ENCODE data around the gene ZBTB4. TPM values are rescaled to one million over a fixed set of nuclear protein-coding genes. Genes with fewer than 3 reads are reported as not detected.

The ZBTB4 gene
- polyA plus RNA-seq, 6 donors from 2014 or later, result 5.3 to 19.2 (median 10.5) TPM

GRCh38 chr17:7427549-7427948, 51.9 kb downstream of the ZBTB4 start:
- no peak overlapping the region for H3K4me3 Mint-ChIP-seq
- ATAC-seq (ENCODE audit: low read depth in 2 of 2) (no peak), DNase-seq (no peak)
- H3K9me3 Mint-ChIP-seq, result no peaks in the 10 kb centered on the region
- H3K4me1 Mint-ChIP-seq, result no peaks in the 10 kb centered on the region
- no peak overlapping the region for H3K27ac Mint-ChIP-seq
- H3K36me3 Mint-ChIP-seq, result no peaks in the 10 kb centered on the region
- H3K27me3 Mint-ChIP-seq, result peaks cover 0 to 13% (median 8%) of the 10 kb centered on the region in 3 donors

- Mint-ChIP-seq H3K9me3 (no peaks in the 10 kb centered on the region), H3K27ac (no peak overlapping the region), H3K4me1 (no peaks in the 10 kb centered on the region), H3K36me3 (no peaks in the 10 kb centered on the region), H3K4me3 (no peak overlapping the region), H3K27me3 (peaks cover 0 to 13% (median 8%) of the 10 kb centered on the region in 3 donors)
- no peak for ATAC-seq (ENCODE audit: low read depth in 2 of 2)
- no peak for DNase-seq
Measured at GRCh38 chr17:7426896-7427489, 52.4 kb downstream of the ZBTB4 start.

- H3K27me3 Mint-ChIP-seq, result peaks cover 0 to 13% (median 8%) of the 10 kb centered on the region in 3 donors
- no peaks in the 10 kb centered on the region for H3K36me3 Mint-ChIP-seq
- ATAC-seq (ENCODE audit: low read depth in 2 of 2) (no peak), DNase-seq (no peak)
- no peak overlapping the region for H3K4me3 Mint-ChIP-seq
- H3K9me3 Mint-ChIP-seq, result no peaks in the 10 kb centered on the region
- no peaks in the 10 kb centered on the region for H3K4me1 Mint-ChIP-seq
- no peak overlapping the region for H3K27ac Mint-ChIP-seq
Measured at GRCh38 chr17:7426203-7426863, 53.1 kb downstream of the ZBTB4 start.

- Mint-ChIP-seq H3K36me3 (no peaks in the 10 kb centered on the region), H3K9me3 (no peaks in the 10 kb centered on the region), H3K27ac (no peak overlapping the region), H3K4me1 (no peaks in the 10 kb centered on the region), H3K4me3 (no peak overlapping the region), H3K27me3 (peaks cover 0 to 13% (median 8%) of the 10 kb centered on the region in 3 donors)
- no peak for ATAC-seq (ENCODE audit: low read depth in 2 of 2)
- no peak for DNase-seq
Measured at GRCh38 chr17:7425756-7426155, 53.7 kb downstream of the ZBTB4 start.

- DNase-seq, result no peak
- Mint-ChIP-seq H3K36me3 (no peaks in the 10 kb centered on the region), H3K27me3 (peaks cover 0 to 13% (median 8%) of the 10 kb centered on the region in 3 donors), H3K4me3 (peak within 1 kb of the TSS in 1 of 8 donors; percentile 25), H3K27ac (no peak within 1 kb of the TSS), H3K9me3 (no peaks in the 10 kb centered on the region), H3K4me1 (no peaks in the 10 kb centered on the region)
- ATAC-seq (ENCODE audit: low read depth in 2 of 2), result no peak
Measured at GRCh38 chr17:7425316-7425715, 54.1 kb downstream of the ZBTB4 start, which contains the start of gene SPEM2. Gene SPEM2, plus strand, starts transcription at chr17:7425616. Its CDS starts 73 bp downstream, at chr17:7425689.

GRCh38 chr17:7423679-7424078, 55.8 kb downstream of the ZBTB4 start:
- H3K9me3 Mint-ChIP-seq, result no peaks in the 10 kb centered on the region
- no peak overlapping the region for H3K4me3 Mint-ChIP-seq
- H3K27ac Mint-ChIP-seq, result no peak overlapping the region
- ATAC-seq (ENCODE audit: low read depth in 2 of 2), result no peak
- H3K36me3 Mint-ChIP-seq, result no peaks in the 10 kb centered on the region
- peaks cover 0 to 22% (median 16%) of the 10 kb centered on the region in 3 donors for H3K27me3 Mint-ChIP-seq
- no peak for DNase-seq
- H3K4me1 Mint-ChIP-seq, result no peaks in the 10 kb centered on the region

- ATAC-seq (ENCODE audit: low read depth in 2 of 2), result no peak
- DNase-seq, result no peak
- Mint-ChIP-seq H3K27me3 (peaks cover 3 to 25% (median 19%) of the 10 kb centered on the region in 3 donors), H3K4me3 (no peak overlapping the region), H3K27ac (no peak overlapping the region), H3K4me1 (no peaks in the 10 kb centered on the region), H3K36me3 (no peaks in the 10 kb centered on the region), H3K9me3 (no peaks in the 10 kb centered on the region)
Measured at GRCh38 chr17:7421186-7421585, 58.2 kb downstream of the ZBTB4 start.

GRCh38 chr17:7419819-7420610, 59.4 kb downstream of the ZBTB4 start, which contains the start of gene SPEM1:
Gene SPEM1, plus strand, starts transcription at chr17:7420324. Its CDS starts 61 bp downstream, at chr17:7420385.
- H3K27ac Mint-ChIP-seq, result no peak within 1 kb of the TSS
- peaks cover 3 to 22% (median 15%) of the 10 kb centered on the region in 3 donors for H3K27me3 Mint-ChIP-seq
- no peak within 1 kb of the TSS for H3K4me3 Mint-ChIP-seq
- H3K36me3 Mint-ChIP-seq, result no peaks in the 10 kb centered on the region
- ATAC-seq (ENCODE audit: low read depth in 2 of 2) (no peak), DNase-seq (no peak)
- no peaks in the 10 kb centered on the region for H3K9me3 Mint-ChIP-seq
- H3K4me1 Mint-ChIP-seq, result no peaks in the 10 kb centered on the region

GRCh38 chr17:7418472-7419152, 60.8 kb downstream of the ZBTB4 start:
- Mint-ChIP-seq H3K4me3 (no peak overlapping the region), H3K36me3 (no peaks in the 10 kb centered on the region), H3K27ac (no peak overlapping the region), H3K4me1 (no peaks in the 10 kb centered on the region), H3K9me3 (no peaks in the 10 kb centered on the region), H3K27me3 (peaks cover 3 to 17% (median 9%) of the 10 kb centered on the region in 3 donors)
- ATAC-seq (ENCODE audit: low read depth in 2 of 2), result no peak
- DNase-seq, result no peak

- Mint-ChIP-seq H3K4me3 (no peak overlapping the region), H3K27ac (no peak overlapping the region), H3K4me1 (no peaks in the 10 kb centered on the region), H3K9me3 (no peaks in the 10 kb centered on the region), H3K27me3 (peaks cover 3 to 17% (median 9%) of the 10 kb centered on the region in 3 donors), H3K36me3 (no peaks in the 10 kb centered on the region)
- DNase-seq (no peak), ATAC-seq (ENCODE audit: low read depth in 2 of 2) (no peak)
Measured at GRCh38 chr17:7417056-7417655, 62.3 kb downstream of the ZBTB4 start.

GRCh38 chr17:7416323-7416722, 63.1 kb downstream of the ZBTB4 start:
- H3K27me3 Mint-ChIP-seq, result peaks cover 3 to 17% (median 9%) of the 10 kb centered on the region in 3 donors
- no peaks in the 10 kb centered on the region for H3K36me3 Mint-ChIP-seq
- no peak overlapping the region for H3K4me3 Mint-ChIP-seq
- DNase-seq (no peak), ATAC-seq (ENCODE audit: low read depth in 2 of 2) (no peak)
- H3K27ac Mint-ChIP-seq, result no peak overlapping the region
- no peaks in the 10 kb centered on the region for H3K9me3 Mint-ChIP-seq
- H3K4me1 Mint-ChIP-seq, result no peaks in the 10 kb centered on the region

- Mint-ChIP-seq H3K27me3 (peaks cover 3 to 17% (median 9%) of the 10 kb centered on the region in 3 donors), H3K4me3 (no peak overlapping the region)
Measured at GRCh38 chr17:7415784-7416183, 63.6 kb downstream of the ZBTB4 start.

GRCh38 chr17:7414837-7415236, 64.6 kb downstream of the ZBTB4 start:
- Mint-ChIP-seq H3K9me3 (no peaks in the 10 kb centered on the region), H3K27me3 (peaks cover 4 to 22% (median 16%) of the 10 kb centered on the region in 3 donors), H3K27ac (no peak overlapping the region), H3K36me3 (no peaks in the 10 kb centered on the region), H3K4me3 (no peak overlapping the region), H3K4me1 (no peaks in the 10 kb centered on the region)
- no peak for DNase-seq
- ATAC-seq (ENCODE audit: low read depth in 2 of 2), result no peak

More at GRCh38 chr17:7415784-7416183, 63.6 kb downstream of the ZBTB4 start:
- Mint-ChIP-seq H3K36me3 (no peaks in the 10 kb centered on the region), H3K27ac (no peak overlapping the region), H3K9me3 (no peaks in the 10 kb centered on the region), H3K4me1 (no peaks in the 10 kb centered on the region)
- no peak for ATAC-seq (ENCODE audit: low read depth in 2 of 2)
- DNase-seq, result no peak
